SJSA1 (cell line): Measurements from ENCODE around the gene MS4A2. TPM values are rescaled to one million over a fixed set of nuclear protein-coding genes. Genes with fewer than 3 reads are reported as not detected.

Experiments
- total RNA-seq: library from RNA; depleted of rRNA; stranded (reverse); fragments of >200 nt; shearing (Covaris generic); gene quantifications from 2 replicates; pipeline ENCODE4 v1.2.3, GENCODE V29; 2014; rRNA removed

The MS4A2 gene
- total RNA-seq, 1 experiment from 2014 or later: not detected

Other genes starting within 250 kb of the MS4A2 start
- gene CBLIF, start 243.2 kb upstream of the MS4A2 start, total RNA-seq: not detected in 2 replicates
- not detected in 2 replicates for gene TCN1, start 222.2 kb upstream of the MS4A2 start, total RNA-seq
- not detected in 2 replicates for gene OOSP3, start 209.9 kb upstream of the MS4A2 start, total RNA-seq
- not detected in 2 replicates for gene OOSP1, start 150.2 kb upstream of the MS4A2 start, total RNA-seq
- gene OOSP4A, start 124.6 kb upstream of the MS4A2 start, total RNA-seq: not detected in 2 replicates
- gene OOSP4B, start 71.5 kb upstream of the MS4A2 start, total RNA-seq: not detected in 2 replicates
- not detected in 2 replicates for gene OOSP2, start 48.3 kb upstream of the MS4A2 start, total RNA-seq
- gene MS4A3, start 32.0 kb upstream of the MS4A2 start, total RNA-seq: not detected in 2 replicates
- gene MS4A6A, start 94.4 kb downstream of the MS4A2 start, total RNA-seq: not detected in 2 replicates
- gene MS4A4E, start 154.5 kb downstream of the MS4A2 start, total RNA-seq: not detected in 2 replicates
- 0.18 TPM in 1 of 2 replicates, not detected in the other for gene MS4A4A, start 192.0 kb downstream of the MS4A2 start, total RNA-seq
- not detected in 2 replicates for gene MS4A6E, start 238.6 kb downstream of the MS4A2 start, total RNA-seq